Activated CD4-positive, CD25-positive, alpha-beta regulatory T cell treated with anti-CD3 and anti-CD28 coated beads, Interleukin-2, amount 50 U/mL, for 72 hours (primary cell): ENCODE results near the gene ECE1.
"Not testable (repeated sequence)": the region's sequence is repeated elsewhere in the genome, so short reads cannot be mapped to it uniquely, and the experiment has no call there.

Experiments used
- DNase-seq: peaks from one replicate; pipeline ENCODE4 v3.0.0; 2021

The ECE1 gene

DNA sequence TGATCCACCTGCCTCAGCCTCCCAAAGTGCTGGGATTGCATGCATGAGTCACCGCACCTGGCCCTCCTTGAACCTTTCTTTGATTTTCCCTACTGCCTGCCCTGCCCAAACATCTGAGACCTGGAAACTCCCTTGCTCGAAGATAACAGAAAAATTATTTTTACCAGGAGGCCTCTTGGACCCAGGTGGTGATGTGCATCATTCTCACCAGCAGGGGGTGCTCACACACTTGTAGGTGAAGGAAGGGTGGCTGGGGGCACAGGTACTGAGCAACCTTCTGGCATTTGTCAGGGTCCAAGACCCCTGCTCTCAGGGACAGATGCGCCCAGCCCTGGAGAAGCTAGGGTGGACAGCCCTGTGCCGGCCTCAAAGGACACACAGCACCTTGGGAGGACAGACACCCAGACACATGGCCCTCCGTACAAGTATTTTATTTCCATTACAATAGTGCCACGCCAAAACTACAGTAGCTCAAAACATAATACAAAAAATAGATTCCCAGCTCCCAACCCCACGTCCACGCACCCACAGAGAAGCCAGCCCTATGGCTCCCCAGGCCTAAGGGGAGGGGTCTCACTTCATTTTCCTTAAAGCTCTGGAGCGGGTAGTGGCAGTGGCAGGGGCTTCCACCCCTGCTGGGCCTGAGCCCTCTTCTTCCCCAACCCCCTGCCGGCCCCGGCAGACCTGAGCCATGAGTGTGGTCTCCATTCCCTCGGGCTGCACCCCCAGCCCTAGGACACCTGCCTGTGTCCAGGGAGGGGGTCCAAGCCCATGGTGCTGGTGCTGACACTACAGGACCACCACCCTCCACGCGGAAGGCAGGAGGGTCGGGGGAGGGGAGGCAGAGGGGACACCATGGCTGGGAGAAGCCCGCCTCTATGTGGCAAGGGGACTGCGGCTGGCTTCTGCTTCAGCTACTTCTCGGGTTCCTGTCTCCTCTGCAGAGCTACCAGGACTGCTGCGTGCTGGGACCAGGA is 73.1 kb downstream of the ECE1 start:
- peak; percentile 71 for DNase-seq

DNA sequence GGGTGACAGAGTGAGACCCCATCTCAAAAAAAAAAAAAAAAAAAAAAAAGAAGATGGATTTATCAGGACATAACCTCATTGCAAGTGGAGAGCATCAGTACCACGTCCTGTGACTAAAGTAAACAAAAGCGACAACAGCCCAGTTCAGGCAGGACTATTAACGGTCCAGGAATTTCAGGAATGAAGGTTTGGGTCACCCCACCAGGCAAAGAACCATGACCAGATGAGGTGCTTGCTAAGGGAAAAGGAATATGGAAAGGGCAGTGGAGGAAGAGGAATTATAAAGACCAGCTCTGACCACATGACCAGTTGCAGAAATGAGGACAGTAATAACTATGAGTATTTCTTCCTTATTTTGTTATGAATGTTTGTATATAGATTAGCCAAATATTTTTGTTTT is 78.1 kb downstream of the ECE1 start:
- DNase-seq = no peak

DNA sequence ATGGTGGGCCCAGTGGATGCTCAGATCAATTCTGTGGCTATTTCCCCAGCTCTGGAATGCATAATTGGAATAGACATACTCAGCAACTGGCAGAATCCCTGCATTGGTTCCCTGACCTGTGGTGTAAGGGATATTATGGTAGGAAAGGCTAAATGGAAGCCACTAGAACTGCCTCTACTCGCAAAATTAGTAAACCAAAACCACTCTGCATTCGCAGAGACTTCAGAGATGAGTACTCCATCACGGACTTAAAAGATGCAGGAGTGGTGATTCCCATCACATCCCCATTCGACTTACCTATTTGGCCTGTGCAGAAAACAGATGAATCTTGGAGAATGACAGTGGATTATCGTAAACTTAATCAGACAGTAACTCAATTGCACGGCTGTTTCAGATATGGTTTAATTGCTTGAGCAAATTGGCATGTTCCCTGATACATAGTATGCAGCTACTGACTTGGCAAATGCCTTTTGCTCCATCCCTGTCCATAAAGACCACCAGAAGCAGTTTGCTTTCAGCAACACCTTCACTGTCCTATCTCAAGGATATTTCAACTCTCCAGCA is 82.0 kb downstream of the ECE1 start:
- not testable (repeated sequence) for DNase-seq

DNA sequence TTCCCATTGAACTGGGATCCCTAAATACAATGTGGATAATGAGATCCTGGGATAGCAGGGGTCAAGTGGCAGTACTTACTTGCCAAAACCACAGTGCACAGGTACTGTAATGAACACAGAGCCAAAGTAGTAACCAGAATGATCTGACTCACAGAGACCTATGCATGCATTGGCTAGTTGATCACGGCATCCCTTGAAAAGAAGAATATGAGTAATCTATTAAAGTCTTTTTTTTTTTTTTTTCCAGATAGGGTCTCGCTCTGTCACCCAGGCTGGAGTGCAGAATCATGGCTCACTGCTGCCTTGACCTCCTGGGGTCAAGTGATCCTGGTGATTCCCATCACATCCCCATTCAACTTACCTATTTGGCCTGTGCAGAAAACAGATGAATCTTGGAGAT is 84.1 kb downstream of the ECE1 start:
- DNase-seq = no peak

DNA sequence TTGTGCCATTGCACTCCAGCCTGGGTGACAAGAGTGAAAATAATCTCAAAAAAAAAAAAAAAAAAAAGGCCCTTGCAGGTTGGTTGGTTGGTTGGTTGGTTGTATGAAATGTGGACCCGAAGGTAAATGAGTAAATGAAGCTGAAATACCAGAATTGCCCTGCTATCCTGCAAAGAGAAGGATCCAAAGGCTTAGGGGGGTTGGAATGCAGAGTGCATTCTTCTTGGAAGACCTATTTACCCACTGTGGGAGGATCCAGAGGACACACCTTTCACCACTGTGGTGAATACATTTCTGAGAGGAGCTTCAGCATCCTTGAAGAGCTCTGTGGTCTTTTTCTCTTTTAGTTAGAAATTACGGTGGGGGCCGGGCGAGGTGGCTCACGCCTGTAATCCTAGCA is 84.8 kb downstream of the ECE1 start:
- no peak for DNase-seq

DNA sequence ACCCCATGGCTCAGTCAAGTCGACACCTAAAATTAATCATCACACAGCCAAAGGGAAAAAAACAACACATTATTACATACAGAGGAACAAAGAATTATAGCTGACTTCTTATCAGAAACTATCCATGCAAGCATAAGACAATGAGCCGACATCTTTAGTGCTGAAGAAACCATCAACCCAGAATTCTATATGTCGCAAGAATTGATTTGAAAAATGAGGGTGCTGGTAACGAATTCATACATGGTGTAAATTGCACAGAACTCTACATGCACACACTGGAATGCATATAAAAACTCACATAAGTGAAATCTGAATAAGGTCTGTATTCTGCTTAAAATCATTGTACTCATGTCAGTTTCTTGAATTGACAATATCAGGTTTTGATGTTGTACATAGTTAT is 88.6 kb downstream of the ECE1 start:
- DNase-seq = no peak

DNA sequence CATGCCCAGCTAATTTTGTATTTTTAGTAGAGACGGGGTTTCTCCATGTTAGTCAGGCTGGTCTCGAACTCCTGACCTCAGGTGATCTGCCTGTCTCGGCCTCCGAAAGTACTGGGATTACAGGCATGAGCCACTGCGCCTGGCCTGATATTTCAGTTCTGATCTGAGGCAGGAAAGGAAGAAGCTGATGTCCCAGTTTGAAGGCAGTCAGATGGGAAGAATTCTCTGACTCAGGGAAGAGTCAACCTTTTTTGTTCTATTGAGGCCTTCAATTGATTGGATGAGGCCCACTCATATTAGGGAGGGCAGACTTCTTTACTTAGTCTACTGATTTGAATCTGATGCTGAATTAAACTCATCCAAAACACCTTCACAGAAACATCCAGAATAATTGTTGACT is 89.0 kb downstream of the ECE1 start:
- not testable (repeated sequence) for DNase-seq

DNA sequence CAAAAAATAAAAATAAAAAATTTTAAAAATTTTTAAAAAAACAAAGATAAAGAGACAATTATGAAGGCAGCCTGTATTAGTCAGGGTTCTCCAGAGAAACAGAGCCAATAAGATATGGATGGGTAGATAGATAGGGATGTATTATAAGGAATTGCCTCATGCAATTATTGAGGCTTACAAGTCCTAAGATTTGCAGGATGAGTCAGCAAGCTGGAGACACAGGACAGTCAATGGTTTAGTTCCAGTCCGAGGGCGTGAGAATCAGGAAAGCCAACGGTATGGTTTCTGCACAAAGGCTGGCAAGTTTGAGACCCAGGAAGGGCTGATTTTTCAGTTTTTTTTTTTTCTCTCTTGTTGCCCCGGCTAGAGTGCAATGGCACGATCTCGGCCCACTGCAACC is 89.5 kb downstream of the ECE1 start:
- DNase-seq = no peak

DNA sequence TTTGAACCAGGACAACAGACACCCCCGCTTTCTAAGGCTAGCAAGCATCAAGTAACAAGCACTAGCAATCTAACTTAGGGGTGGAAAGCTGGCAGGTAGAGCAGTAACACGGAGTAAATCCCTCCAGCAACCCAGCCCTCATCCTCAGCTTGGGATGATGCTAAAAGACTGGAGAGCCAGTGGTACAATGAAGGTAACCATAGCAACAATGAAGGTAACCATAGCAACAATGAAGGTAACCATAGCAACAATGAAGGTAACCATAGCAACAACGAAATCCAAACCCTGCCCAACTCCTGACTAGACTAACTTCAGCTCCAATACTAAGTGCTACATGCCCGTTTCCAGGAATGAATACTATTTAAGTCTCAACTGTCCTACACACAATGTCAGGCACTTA is 91.3 kb downstream of the ECE1 start:
- no peak for DNase-seq

DNA sequence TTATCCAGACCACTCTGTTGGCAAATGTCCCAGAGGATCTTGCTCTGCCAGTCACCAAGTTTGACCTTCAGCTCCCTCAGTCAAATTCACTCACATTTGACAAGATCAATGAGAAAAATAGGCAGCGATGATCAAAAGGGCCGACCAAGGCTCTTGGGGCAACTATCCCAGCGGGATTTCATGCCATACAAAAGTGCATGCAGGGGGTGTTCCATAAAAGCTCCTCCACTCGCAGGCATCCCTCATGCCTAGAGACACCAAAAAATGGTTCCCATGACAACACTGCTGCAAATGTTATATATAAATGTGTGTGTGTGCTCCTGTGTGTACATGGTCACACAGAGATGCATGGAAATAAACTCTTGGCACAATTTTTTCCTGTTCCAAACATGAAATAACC is 97.4 kb downstream of the ECE1 start:
- DNase-seq = no peak

DNA sequence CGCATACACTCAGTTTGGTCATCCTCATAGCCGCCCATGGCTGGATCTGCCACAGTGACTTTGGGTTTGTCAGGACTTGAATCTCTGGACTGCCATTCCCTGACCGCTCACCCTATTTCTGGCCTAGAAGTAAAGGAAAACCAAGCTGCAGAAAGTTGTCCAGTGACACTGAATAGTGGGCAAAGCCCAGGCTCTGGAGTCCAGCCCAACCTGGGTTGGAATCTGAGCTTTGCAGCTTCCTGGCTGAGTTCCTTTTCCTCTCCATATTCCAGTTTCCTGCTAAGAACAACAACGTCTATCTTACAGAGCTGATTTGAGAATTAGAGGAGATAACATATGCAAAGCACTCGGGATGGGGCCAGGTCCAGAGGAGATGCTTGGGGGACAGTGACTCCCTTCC is 98.0 kb downstream of the ECE1 start:
- no peak for DNase-seq

DNA sequence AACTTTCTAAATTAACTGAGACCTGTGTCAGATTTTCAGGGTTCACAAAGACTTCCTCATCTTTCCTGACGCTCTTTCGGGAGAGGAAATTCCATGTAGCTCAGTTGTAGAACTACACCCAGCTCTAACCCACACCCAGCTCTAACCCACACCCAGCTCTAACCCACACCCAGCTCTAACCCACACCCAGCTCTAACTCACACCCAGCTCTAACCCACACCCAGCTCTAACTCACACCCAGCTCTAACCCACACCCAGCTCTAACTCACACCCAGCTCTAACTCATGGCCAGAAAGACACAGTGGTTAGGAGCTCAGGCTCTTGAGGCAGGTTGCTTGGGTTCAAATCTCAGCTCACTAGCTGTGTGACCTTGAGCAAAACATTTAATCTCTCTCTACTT is 99.5 kb downstream of the ECE1 start:
- DNase-seq = not testable (repeated sequence)

DNA sequence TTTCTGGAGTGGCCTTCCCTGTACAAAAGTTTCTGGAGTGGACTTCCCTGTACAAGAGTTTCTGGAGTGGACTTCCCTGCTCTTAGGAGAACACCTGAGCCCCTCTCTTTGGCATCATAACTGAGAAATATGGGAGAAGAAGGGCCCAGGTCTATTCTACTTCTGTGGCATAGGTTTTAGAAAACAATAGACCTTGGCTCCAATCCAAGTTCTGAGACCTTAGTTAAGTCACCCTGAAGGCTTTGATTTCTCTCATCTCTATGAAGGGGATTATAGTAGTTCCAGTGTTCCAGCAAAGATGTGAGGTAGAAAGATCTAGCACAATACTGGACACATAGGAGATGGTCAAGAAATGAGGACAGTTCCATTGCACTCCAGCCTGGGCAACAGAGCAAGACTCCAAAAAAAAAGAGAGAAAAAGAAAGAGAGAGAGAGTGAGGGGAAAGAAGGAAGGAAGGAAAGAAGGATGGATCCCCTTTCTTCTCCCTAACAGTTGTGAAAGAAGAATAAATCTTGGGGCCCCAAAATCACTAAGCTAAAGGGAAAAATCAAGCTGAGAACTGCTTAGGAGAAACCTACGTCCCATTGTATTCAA is 100.3 kb downstream of the ECE1 start:
- DNase-seq = no peak

DNA sequence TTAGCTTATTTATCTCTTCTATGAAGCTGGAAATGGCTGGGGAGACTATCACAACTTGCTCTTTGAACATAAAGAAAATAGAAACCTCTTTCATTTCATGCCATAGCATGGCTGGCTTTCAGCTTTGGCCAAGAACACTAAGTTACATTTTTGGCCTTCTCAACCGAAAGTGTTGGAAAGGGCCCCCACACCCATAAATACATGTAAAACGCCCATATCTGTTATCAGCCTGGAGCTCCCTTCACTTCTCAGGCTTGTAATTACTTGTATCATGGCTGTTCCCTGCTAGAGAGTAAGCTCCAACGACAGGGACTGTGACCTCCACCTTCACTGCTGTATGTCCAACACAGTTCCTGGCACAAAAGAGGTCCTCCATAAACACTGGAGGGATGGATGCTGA is 100.8 kb downstream of the ECE1 start:
- DNase-seq = no peak

DNA sequence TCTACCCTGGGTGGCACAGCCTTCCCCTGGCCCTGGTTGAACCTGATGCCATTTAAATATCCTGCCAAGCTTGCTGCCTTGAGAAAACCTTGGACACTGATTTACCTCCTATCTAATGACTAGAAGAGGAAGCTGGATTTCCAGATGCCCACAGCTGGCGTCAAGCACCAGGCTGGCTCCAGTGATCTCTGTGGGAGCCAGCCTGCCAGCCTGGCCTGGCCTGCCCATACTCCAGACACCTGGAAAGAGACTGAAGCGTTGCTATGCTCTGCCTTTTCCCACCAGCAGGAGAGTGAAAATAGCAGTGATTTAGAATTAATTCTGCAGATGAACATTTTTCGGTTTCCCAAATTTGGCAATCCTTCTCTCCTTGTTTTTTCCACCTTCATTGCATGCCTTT is 102.0 kb downstream of the ECE1 start:
- no peak for DNase-seq

DNA sequence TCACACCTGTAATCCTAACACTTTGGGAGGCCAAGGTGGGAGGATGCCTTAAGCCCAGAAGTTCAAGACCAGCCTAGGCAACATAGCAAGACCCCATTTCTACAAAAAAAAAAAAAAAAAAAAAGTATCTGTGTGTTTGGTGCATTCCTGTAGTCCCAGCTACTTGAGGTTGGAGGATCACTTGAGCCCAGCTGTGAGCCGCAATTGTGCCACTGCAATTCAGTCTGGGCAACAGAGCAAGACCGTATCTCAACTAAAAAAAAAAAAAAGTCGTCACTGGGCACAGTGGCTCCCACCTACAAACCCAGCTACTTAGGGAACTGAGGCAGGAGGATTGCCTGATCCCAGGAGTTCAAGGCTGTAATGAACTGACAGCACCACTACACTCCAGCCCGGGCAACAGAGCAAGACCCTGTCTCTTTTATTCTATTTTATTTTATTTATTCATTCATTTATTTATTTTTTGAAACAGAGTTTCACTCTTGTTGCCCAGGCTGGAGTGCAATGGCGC is 105.0 kb downstream of the ECE1 start:
- no peak for DNase-seq

DNA sequence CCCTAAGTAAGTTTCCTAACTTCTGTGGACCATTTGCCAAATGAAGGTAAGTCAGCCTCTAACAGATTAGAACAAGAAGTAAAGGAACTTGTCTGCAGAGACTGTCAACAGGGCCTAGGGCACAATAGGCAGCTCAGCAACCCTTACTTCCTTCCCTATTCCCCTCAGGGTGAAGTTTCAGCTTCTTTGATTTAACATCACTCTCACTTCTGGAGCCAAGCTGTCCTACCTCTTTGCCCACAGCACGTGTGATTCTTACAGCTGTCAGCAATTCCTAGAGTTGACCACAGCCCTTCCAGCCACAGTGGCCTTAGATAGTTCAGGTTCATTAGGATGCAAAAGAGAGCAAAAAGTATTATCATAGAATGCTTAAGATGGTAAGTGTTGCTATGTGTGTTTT is 106.0 kb downstream of the ECE1 start:
- no peak for DNase-seq

DNA sequence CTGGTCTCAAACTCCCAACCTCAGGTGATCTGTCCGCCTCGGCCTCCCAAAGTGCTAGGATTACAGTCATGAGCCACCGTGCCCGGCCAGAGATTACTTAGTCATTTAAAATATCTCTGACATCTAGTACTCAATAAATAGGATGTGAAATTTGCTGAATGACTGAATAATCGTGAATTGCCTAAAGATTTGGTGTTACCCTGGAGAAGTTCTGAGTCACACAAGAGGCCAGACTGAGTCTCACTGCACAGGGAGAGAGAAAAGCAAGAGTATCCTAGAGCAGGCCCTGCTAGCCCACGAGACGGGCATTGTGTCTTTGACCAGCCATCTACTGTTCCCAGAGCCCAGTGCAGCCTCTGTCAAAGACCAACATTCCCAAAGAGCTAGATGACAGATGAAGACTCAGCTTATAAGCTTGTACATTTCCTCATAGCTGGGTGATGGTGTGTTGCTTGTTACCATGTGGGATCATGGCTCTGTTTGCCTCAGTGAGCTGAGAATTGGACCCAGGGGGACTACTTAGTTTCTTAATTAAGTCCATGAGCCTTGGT is 108.0 kb downstream of the ECE1 start:
- DNase-seq = no peak

DNA sequence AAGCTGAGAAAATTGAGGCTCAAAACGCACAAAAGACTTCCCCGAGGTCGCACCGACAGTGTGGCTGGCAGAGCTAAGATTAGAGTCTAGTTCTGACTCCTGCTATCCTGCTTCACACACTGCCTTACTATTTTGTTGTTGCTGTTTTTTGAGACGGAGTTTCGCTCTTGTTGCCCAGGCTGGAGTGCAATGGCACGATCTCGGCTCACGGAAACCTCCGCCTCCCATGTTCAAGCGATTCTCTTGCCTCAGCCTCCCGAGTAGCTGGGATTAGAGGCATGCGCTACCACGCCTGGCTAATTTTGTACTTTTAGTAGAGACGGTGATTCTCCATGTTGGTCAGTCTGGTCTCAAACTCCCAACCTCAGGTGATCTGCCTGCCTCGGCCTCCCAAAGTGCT is 112.0 kb downstream of the ECE1 start:
- not testable (repeated sequence) for DNase-seq

DNA sequence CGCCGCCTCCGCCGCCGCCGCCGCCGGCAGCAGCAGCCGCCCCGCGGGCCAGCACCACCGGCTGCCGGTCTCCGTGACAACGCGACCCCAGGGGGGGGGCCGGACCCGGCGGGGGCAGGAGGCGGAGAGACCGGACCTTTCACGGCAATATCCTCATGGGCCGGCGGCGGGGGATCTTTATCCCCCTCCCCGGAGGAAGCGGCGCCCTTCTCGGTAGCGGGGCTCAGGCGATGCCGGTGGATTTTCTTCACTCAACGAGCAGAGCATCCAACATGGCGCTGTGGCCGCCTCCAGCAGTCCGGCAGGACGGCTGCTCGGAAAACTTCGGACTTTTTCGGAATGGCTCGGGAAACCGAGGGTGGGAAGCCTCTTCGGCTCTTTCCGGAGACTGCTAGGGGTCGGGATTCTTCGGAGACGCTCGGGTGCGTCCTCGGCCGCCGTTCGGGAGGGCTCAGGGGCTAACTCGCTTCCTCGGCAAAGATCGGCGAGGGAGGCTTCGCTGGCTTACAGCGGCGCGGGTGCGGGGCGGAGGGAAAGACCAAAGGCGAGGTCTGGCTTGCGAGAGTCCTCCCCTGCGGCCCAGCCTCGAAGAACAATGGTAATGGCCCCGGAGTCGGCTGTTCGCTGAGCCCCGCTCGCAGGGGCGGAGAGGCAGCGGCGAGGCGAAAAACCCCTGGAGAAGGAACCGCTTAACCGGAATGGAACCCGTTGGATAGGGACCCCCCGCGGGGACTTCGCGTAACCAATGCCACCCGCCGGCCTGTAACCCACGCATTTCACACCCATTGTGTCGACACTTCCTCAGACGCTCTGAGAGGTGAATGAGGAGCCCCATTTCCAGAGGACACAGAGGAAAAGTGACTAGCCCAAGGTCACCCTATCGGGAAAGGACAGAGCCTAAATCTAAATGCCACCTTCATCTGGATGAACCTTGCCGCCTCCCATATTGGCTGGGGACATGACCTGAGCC is 113.4 kb downstream of the ECE1 start, which contains the start of gene EIF4G3:
TSS of gene EIF4G3 (minus strand) at position 312 of the 970 bp plus-strand sequence. CDS start 174,155 bp downstream, outside the sequence.
- peak; percentile 100 for DNase-seq

DNA sequence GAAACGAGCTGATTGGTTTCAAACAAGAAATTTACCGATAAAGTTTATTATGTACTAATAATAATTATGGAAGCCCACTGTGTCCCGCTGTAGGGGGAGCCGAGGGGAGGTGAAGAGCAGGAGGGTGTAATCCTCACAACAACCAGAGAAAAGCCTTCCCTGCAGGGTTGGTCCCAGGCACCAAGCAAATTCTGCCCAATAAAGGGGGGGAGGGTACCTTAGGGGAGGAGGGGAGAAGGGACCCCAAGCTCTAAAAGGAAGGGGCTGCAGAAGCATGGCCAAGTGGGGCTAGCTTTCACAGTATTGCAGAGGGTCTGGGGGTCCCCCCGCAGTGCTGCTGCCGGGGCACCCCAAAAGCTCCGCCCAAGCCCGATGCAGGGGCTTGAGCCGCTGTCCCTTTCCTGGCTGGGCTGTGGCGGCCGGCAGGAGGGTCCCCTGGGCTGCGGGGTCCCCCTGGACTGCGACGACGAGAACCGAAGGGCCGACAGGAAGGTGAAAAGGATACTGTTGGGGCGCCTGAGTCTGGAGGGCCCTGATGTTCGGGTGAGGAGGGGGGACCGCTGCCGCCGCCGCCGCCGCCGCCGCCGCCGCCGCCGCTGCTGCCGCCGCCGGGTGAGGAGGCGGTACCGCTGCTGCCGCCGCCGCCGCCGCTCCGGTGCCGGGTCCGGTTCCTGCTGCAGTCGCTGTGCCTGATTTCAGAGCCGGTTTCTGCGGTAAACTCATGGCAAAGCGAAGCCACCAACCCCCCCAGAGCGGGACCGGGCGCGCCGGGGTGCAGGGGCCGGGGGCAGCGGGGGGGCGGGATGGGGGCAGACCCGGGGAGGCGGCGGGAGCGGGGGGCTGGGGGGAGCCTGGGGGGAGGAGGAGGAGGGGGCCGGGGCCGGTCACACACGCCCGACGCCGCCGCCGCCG is 114.3 kb downstream of the ECE1 start:
- peak; percentile 60 for DNase-seq
